Activated naive CD8-positive, alpha-beta T cell treated with anti-CD3 and anti-CD28 coated beads, Interleukin-2, amount 50 U/mL, for 24 hours (primary cell): Measurements from ENCODE around the gene LMAN1L.

Source experiments
- ATAC-seq: fragments of 150-1000 bp; cut with Tn5 transposase; one replicate; pipeline ENCODE4 v1.10.0; 2021
- DNase-seq: peaks from one replicate; pipeline ENCODE4 v3.0.0; 2021
- H3K27ac Mint-ChIP-seq: one replicate; pipeline ENCODE4 v1.8.0; 2021; ENCODE audit warnings: mild to moderate bottlenecking, mixed read lengths
- H3K27me3 Mint-ChIP-seq: one replicate; pipeline ENCODE4 v1.8.0; 2021; ENCODE audit warnings: mixed read lengths
- H3K36me3 Mint-ChIP-seq: one replicate; pipeline ENCODE4 v1.8.0; 2021; ENCODE audit warnings: low read depth, mixed read lengths
- H3K4me1 Mint-ChIP-seq: one replicate; pipeline ENCODE4 v1.8.0; 2021; ENCODE audit warnings: mixed read lengths
- H3K4me3 Mint-ChIP-seq: one replicate; pipeline ENCODE4 v1.8.0; 2021; ENCODE audit warnings: mild to moderate bottlenecking, moderate library complexity, mixed read lengths
- H3K9me3 Mint-ChIP-seq: one replicate; pipeline ENCODE4 v1.8.0; 2021; ENCODE audit warnings: mixed read lengths

Gene LMAN1L

GRCh38 chr15:74809242-74809641 is 3.4 kb upstream of the LMAN1L start:
- H3K9me3 Mint-ChIP-seq: no peaks in the 10 kb centered on the region

DNA sequence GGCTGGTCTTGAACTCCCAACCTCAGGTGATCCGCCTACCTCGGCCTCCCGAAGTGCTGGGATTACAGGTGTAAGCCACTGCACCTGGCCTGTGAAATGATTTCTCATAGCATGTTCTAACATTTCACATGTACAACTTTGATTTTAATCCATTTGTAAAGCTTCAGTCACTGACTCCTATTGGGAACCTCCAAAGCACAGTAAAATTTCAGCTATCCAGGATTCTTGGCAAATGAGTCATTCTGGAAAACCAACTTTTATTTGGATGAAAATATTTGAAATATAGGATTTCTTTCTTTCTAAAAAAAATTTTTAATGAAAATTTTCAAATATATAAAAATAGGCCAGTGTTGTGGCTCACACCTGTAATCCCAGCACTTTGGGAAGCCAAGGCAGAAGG is 2.7 kb upstream of the LMAN1L start:
- ATAC-seq (no peak), DNase-seq (no peak)
- Mint-ChIP-seq H3K4me3 (no peak overlapping the region), H3K4me1 (peaks cover 15% of the 10 kb centered on the region), H3K27ac (no peak overlapping the region), H3K9me3 (no peaks in the 10 kb centered on the region), H3K27me3 (no peaks in the 10 kb centered on the region), H3K36me3 (peaks cover under 1% of the 10 kb centered on the region)

More at GRCh38 chr15:74809242-74809641, 3.4 kb upstream of the LMAN1L start:
- no peak for DNase-seq
- no peak for ATAC-seq
- peaks cover 17% of the 10 kb centered on the region for H3K4me1 Mint-ChIP-seq
- peaks cover 5% of the 10 kb centered on the region for H3K36me3 Mint-ChIP-seq
- no peaks in the 10 kb centered on the region for H3K27me3 Mint-ChIP-seq
- H3K27ac Mint-ChIP-seq: no peak overlapping the region
- H3K4me3 Mint-ChIP-seq: no peak overlapping the region

- H3K36me3 Mint-ChIP-seq: no peaks in the 10 kb centered on the region
- H3K27ac Mint-ChIP-seq: no peak overlapping the region
- ATAC-seq (no peak), DNase-seq (no peak)
- H3K9me3 Mint-ChIP-seq: no peaks in the 10 kb centered on the region
- H3K4me1 Mint-ChIP-seq: peaks cover 9% of the 10 kb centered on the region
- no peaks in the 10 kb centered on the region for H3K27me3 Mint-ChIP-seq
- H3K4me3 Mint-ChIP-seq: no peak overlapping the region
Measured at GRCh38 chr15:74815121-74815934, 2.7 kb downstream of the LMAN1L start.

DNA sequence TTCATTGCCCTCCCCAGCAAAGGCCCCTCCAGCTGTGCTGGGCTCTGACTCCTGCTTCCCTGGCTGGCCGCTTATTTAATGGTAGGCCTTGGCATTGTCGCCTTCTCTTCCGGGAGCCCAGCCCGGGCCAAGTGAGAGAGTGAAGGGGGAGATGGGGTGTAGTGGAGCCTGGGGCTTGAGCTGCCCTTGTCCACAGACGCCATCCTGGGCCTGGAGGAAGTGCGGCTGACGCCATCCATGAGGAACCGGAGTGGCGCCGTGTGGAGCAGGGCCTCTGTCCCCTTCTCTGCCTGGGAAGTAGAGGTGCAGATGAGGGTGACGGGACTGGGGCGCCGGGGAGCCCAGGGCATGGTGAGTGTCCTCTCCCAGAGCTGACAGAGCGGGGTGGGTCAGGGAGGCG is 3.3 kb downstream of the LMAN1L start:
- ATAC-seq (no peak), DNase-seq (no peak)
- Mint-ChIP-seq H3K4me1 (peaks cover 9% of the 10 kb centered on the region), H3K4me3 (no peak overlapping the region), H3K27ac (no peak overlapping the region), H3K36me3 (no peaks in the 10 kb centered on the region), H3K27me3 (no peaks in the 10 kb centered on the region), H3K9me3 (no peaks in the 10 kb centered on the region)

DNA sequence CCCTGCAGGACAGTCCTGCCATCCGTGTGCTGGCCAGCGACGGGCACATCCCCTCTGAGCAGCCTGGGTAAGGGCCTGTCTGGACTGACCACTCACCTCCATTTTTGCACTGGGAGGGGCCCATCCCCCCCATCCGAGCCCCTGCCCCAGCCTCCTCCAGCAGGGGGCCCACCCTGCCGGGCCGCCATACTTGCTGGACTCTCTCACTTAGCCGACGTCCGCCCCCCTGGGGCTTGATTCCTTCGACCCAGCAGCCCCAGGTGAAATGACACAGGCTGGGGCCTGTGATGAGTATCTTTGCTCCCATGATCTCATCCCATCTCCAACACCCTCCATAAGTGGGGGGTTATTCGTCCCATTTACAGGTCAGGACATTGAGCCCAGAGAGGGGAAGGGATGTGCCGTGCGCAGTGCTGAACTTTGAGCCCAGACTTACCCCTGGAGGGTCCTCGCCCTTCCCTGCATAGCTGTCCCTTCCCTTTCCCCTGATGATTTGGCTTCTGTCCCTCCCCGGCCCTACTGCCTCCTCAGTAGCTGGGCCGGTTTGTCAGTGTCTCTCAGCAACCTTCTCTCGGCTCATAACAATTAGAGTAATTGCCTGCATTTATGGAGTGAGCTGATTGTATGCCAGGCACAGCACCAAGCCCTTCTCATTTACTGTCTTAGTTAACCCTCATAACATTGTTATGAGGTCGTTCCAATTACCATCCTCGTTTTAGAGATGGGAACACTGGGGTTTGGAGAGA is 4.2 kb downstream of the LMAN1L start:
- Mint-ChIP-seq H3K9me3 (no peaks in the 10 kb centered on the region), H3K36me3 (no peaks in the 10 kb centered on the region), H3K4me3 (no peak overlapping the region), H3K27ac (no peak overlapping the region), H3K4me1 (peaks cover 10% of the 10 kb centered on the region), H3K27me3 (no peaks in the 10 kb centered on the region)
- no peak for ATAC-seq
- DNase-seq: no peak

GRCh38 chr15:74817370-74817737 is 4.7 kb downstream of the LMAN1L start:
- Mint-ChIP-seq H3K36me3 (no peaks in the 10 kb centered on the region), H3K27me3 (no peaks in the 10 kb centered on the region), H3K27ac (no peak overlapping the region), H3K4me1 (peaks cover 10% of the 10 kb centered on the region), H3K9me3 (no peaks in the 10 kb centered on the region), H3K4me3 (no peak overlapping the region)
- DNase-seq (no peak), ATAC-seq (no peak)

DNA sequence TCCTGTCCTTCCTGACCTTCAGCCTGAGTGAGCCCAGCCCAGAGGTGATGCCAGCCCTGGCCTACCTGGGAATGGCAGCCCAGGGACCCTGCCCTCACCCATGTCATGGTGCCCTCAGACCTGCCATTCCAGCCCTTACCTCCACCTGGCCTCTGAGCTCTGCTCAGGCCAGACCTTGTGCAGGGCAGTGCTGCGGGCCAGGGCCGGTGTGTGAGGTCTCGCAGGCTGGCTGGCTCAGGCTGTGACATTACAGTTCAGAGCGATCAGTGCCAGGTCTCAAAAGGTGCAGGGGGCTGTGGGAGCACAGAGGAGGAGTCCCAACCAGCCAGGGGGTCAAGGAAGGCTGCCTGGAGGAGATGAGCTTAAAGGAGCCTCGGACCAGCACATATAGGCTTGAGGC is 7.4 kb downstream of the LMAN1L start:
- Mint-ChIP-seq H3K36me3 (no peaks in the 10 kb centered on the region), H3K4me3 (no peak overlapping the region), H3K27ac (no peak overlapping the region), H3K4me1 (peaks cover 10% of the 10 kb centered on the region), H3K9me3 (no peaks in the 10 kb centered on the region), H3K27me3 (peaks cover 6% of the 10 kb centered on the region)
- ATAC-seq (no peak), DNase-seq (no peak)

DNA sequence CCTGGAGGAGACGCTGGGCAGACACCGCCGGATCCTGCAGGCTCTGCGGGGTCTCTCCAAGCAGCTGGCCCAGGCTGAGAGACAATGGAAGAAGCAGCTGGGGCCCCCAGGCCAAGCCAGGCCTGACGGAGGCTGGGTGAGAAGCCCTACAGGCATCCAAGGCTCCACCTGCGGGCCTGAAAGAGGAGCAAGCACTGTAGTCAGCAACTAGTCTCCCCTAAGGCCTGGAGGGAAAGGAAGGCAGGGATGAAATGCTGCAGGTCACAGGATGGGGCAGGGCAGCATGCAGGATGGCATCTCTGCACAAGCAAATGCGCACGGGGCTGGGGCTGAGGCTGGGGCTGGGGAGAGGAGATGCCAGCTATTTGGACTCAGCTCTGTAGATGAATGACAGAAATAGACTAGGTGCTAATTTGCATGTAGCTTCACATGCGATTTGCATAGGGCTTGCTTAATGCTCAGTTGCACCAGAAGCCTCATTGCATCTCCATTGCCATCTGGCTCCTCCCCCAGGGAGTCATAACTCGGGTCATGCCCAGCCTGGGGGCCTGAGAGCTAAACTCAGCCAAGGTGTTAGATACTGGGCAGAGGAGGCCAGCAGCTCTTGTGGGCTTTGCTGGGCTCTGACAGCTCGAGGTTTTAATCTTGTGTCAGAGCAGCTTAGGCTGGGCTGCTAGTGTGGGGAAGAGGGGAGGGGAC is 8.6 kb downstream of the LMAN1L start:
- Mint-ChIP-seq H3K36me3 (no peaks in the 10 kb centered on the region), H3K4me1 (peaks cover 10% of the 10 kb centered on the region), H3K27ac (no peak overlapping the region), H3K4me3 (no peak overlapping the region), H3K27me3 (peaks cover 11% of the 10 kb centered on the region), H3K9me3 (no peaks in the 10 kb centered on the region)
- DNase-seq (no peak), ATAC-seq (no peak)

DNA sequence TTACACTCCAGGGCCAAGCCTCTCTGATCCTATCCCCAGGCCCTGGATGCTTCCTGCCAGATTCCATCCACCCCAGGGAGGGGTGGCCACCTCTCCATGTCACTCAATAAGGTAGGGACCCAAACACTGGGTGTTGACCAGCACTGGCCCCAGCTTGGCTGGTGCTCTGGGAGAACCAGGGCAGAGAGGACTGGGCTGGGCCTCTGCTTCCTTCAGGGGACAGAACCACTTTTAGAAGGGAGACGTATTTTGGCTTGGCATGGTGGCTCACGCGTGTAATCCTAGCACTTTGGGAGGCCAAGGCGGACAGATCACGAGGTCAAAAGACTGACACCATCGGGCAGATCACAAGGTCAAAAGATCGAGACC is 9.1 kb downstream of the LMAN1L start:
- Mint-ChIP-seq H3K9me3 (no peaks in the 10 kb centered on the region), H3K27me3 (peaks cover 11% of the 10 kb centered on the region), H3K4me1 (peaks cover 10% of the 10 kb centered on the region), H3K36me3 (no peaks in the 10 kb centered on the region), H3K27ac (no peak overlapping the region), H3K4me3 (no peak overlapping the region)
- ATAC-seq (no peak), DNase-seq (no peak)

GRCh38 chr15:74822233-74822632 is 9.6 kb downstream of the LMAN1L start:
- Mint-ChIP-seq H3K36me3 (no peaks in the 10 kb centered on the region), H3K27ac (no peak overlapping the region), H3K9me3 (no peaks in the 10 kb centered on the region), H3K4me1 (peaks cover 10% of the 10 kb centered on the region), H3K4me3 (no peak overlapping the region), H3K27me3 (peaks cover 15% of the 10 kb centered on the region)
- ATAC-seq (no peak), DNase-seq (no peak)

DNA sequence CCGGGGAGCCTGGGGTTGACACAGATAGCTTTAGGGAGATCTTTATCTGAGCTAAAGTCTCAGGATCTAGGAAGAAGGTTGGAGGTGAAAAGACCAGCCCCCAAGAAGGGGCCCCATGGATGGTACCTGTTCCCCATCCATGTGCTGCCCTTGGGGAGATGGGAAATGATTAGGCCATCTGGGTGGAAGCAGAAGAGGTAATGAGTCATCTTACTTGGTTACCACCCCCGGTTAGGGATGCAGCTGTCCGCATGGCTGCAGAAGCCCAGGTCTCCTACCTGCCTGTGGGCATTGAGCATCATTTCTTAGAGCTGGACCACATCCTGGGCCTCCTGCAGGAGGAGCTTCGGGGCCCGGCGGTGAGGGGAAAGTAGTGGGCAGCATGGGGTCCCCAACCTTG is 10.7 kb downstream of the LMAN1L start:
- Mint-ChIP-seq H3K4me1 (peaks cover 10% of the 10 kb centered on the region), H3K27ac (no peak overlapping the region), H3K9me3 (no peaks in the 10 kb centered on the region)

DNA sequence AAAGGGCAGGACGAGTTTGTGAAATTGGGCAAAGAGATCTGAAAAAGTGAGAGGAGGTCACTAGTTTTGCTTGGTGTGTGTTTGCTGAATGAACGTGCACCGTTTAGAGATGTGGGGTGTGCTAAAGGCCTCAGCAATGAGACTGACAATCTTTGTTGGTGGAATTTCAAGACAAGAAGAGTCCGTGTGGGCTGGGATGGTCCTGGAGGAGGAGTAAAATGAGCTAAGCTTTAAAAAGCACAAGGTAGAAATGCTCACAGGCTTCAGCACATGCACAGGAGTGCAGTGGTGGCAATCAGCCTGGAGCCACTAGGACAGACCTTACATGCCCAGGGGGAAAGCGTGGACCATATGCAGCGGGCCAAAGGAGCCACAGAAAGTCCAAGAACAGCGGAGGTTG is 12.3 kb downstream of the LMAN1L start:
- peaks cover 2% of the 10 kb centered on the region for H3K4me1 Mint-ChIP-seq
- no peak for DNase-seq
- H3K4me3 Mint-ChIP-seq: no peak overlapping the region
- no peak for ATAC-seq
- H3K36me3 Mint-ChIP-seq: no peaks in the 10 kb centered on the region
- H3K27me3 Mint-ChIP-seq: peaks cover 34% of the 10 kb centered on the region
- no peaks in the 10 kb centered on the region for H3K9me3 Mint-ChIP-seq
- H3K27ac Mint-ChIP-seq: no peak overlapping the region

More for the DNA sequence above, 10.7 kb downstream of the LMAN1L start:
- H3K27me3 Mint-ChIP-seq: peaks cover 26% of the 10 kb centered on the region
- H3K4me3 Mint-ChIP-seq: no peak overlapping the region
- DNase-seq (no peak), ATAC-seq (no peak)
- H3K36me3 Mint-ChIP-seq: no peaks in the 10 kb centered on the region

- no peak overlapping the region for H3K27ac Mint-ChIP-seq
- ATAC-seq (no peak), DNase-seq (no peak)
- no peaks in the 10 kb centered on the region for H3K9me3 Mint-ChIP-seq
- no peaks in the 10 kb centered on the region for H3K36me3 Mint-ChIP-seq
- H3K27me3 Mint-ChIP-seq: peaks cover 38% of the 10 kb centered on the region
- H3K4me3 Mint-ChIP-seq: no peak overlapping the region
- H3K4me1 Mint-ChIP-seq: peaks cover 2% of the 10 kb centered on the region
Measured at GRCh38 chr15:74825866-74826265, 13.2 kb downstream of the LMAN1L start.

GRCh38 chr15:74826364-74826819 is 13.8 kb downstream of the LMAN1L start, which contains the start of gene CPLX3:
CPLX3 (plus strand) TSS chr15:74826627; CDS start chr15:74826704, 77 bp downstream.
- peak; percentile 47 for DNase-seq
- Mint-ChIP-seq H3K4me3 (no peak within 1 kb of the TSS), H3K27me3 (peaks cover 38% of the 10 kb centered on the region), H3K9me3 (no peaks in the 10 kb centered on the region), H3K36me3 (no peaks in the 10 kb centered on the region), H3K27ac (no peak within 1 kb of the TSS), H3K4me1 (peaks cover 2% of the 10 kb centered on the region)
- no peak for ATAC-seq

GRCh38 chr15:74826921-74827320 is 14.3 kb downstream of the LMAN1L start:
- DNase-seq: no peak
- no peaks in the 10 kb centered on the region for H3K9me3 Mint-ChIP-seq
- peaks cover 38% of the 10 kb centered on the region for H3K27me3 Mint-ChIP-seq
- H3K36me3 Mint-ChIP-seq: no peaks in the 10 kb centered on the region
- H3K27ac Mint-ChIP-seq: no peak overlapping the region
- ATAC-seq: no peak
- H3K4me1 Mint-ChIP-seq: no peaks in the 10 kb centered on the region
- no peak overlapping the region for H3K4me3 Mint-ChIP-seq
